ENCODE results near the gene ZNF750.

ZNF750 gene

DNA sequence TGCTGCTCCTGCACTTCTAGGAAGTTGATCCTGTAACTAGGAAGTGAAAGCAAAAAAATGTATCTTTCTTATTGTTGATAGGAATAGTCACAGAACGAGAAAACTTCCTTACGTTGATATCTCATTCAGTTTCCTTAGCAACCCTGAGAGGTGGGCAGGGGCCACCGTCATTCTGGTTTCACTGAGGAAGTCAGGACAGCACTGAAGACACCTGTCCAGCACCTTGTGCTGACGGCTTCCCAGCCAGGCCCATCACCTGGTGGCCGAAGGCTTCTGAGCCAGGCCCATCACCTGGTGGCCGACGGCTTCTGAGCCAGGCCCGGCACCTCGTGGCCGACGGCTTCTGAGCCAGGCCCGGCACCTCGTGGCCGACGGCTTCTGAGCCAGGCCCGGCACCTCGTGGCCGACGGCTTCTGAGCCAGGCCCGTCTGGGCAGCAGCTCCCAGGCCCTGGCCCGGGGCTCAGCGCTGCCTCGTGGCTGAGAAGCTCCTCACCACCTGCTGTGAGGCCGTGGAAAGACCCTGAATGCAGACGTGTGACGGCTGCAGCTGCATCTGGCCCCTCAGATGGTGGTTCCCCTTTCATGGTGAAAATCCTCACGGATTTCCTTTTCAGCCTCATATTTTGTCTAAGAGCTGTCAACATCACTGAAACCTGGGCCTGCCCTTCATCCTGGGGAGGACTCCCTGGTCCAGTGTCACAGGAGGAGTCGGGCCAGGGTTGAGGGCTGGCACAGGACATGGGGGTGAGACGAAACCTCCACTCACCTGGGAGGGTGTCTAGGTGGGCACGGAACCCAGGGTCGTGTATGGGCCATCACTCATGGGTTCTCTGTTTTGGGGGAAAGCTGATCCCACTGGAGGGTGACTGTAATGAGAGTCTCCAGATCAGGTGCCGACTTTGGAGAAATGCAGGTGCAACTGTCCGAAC is 33.0 kb upstream of the ZNF750 start:
- DNase-seq: peak in 1 of 2 donors; percentile 17

DNA sequence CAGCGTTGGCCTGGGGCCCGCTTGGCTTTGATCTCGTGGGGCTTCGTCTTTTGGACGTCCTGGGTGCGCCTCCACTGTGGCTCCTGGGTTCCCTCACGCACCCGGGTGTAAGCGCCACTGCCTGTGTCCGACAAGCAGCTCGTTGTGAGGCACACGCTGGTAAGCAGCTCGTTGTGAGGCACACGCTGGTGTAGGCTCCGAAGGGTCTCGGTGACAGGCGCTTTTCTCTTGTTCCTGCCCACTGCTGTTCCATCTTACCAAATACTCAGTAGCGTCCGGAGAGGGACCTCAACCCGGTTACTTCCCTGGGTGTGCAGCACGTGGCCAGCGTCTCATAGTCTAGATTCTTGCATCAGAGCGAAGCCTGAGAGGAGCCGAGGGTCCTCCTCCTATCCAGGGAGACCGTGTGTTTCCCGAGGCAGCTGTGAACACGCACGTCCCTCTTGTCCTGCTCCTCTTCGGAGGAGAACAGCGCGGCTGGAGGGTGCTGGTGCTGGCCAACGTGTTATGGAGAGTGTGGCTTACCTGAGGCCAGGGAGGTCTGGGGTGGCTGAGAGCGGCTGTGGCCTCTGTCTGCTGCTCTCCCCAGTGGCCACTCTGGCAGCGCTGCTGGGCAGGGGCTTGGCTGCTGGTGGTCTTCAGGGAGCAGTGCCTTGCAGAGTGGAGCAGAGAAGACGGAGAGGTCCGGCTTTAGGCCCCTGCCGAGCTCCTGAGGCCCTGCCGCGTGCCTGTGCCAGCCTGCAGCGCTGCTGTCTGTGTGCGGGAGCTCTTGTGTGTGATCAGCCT is 32.1 kb upstream of the ZNF750 start:
- no peak for DNase-seq

DNA sequence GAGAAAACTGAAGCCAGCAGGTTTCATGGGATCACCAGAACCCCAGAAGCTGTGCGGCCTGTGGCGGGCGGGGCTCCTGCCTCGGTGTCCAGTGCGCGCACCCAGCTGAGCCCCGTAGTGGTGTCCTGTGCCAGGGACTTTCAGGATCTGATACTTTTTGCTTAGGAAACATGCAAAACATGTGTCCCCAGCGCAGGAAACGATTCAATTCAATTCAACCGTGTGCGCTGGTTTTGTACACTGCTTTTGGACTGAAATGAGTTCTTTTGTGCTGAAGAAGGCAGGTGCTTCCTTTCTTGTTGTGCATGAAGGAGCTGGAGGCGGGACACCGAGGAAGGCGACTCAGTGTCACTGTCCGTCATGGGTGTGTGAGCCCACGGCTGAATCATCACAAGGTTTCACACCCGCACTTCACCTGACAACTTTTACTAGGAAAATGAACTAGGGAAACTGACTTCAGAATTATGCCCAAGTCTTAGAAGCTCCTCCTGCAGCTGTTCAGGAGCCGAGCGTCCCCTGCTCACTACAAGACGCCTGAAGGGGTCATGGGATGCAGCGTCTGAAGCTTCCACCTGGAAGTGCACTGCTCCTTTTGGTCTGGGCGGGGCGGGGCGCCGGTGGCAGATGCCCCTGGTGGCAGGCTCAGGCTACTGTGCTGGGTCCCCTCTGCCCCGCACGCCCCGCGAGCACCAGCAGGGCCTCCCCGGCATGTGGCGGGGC is 31.4 kb upstream of the ZNF750 start:
- peak in 1 of 2 donors; percentile 73 for DNase-seq

DNA sequence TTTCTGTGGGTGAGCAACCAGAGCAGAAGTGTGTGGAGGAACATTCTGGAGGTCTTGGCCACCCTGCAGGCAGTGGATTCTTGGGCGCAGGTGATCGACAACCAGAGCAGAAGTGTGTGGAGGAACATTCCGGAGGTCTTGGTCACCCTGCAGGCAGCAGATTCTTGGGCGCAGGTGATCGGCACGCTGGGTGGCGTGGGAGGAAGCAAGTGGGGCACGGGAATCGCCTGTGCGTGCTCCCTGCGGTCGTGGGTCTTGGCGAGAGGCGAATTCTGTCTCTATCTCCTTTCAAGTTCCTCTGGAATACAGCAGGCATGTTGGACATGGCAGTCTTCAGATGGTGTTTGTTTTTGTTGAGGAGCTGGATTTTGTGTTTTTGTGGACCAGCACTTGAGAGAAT is 30.7 kb upstream of the ZNF750 start:
- DNase-seq: no peak

DNA sequence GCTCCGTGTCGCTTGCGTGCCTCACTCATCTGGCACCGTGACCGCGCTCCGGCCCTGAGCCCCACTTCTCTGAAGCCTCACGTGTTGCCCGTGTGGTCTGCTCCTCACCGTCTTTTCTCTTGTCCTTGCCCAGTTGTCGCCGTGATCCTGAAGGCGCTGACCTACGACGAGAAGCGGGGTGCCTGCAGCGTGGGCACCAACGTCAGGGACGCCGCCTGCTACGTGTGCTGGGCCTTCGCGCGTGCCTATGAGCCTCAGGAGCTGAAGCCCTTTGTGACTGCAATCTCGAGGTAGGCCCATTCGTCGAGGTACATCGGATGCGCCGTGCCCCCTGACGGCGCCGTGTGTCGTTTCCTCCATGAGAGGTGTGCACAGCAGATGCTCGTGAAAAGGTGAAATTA is 30.3 kb upstream of the ZNF750 start:
- DNase-seq: no peak

DNA sequence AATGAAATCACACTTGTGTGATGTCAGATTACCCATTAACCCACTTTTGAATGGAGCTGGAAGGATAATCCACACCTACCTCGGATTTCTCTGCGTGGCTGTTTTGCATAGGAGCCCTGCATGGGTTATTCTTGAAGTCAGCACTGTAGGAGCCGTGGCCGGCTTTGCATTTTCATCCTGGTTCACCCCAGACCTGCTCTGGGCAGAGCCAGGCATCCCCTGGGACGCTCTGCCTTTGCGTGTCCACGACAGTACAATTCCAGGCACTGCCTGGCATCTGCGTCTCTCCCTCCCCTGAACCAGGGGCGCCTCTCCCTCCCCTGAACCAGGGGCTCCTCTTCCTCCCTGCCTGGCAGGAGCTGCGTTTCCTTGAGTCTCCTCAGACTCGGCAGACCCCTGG is 29.7 kb upstream of the ZNF750 start:
- no peak for DNase-seq

DNA sequence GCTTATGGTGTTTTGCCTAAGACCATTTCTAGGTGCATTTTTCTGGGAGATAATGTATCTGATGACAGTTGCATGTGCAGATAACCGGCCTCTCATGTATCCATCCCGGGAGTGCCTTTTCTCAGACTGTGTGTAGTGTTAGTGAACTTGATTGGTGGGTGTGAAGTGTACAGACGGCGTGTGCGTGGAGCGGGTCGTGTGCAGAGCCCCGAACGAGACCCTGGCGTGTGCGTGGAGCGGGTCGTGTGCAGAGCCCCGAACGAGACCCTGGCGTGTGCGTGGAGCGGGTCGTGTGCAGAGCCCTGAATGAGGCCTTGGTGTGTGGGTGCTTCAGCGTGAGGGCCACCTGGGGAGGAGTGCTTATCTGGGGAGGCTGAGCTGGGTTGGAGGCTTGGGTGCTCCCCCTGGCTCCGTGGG is 28.9 kb upstream of the ZNF750 start:
- DNase-seq: no peak

DNA sequence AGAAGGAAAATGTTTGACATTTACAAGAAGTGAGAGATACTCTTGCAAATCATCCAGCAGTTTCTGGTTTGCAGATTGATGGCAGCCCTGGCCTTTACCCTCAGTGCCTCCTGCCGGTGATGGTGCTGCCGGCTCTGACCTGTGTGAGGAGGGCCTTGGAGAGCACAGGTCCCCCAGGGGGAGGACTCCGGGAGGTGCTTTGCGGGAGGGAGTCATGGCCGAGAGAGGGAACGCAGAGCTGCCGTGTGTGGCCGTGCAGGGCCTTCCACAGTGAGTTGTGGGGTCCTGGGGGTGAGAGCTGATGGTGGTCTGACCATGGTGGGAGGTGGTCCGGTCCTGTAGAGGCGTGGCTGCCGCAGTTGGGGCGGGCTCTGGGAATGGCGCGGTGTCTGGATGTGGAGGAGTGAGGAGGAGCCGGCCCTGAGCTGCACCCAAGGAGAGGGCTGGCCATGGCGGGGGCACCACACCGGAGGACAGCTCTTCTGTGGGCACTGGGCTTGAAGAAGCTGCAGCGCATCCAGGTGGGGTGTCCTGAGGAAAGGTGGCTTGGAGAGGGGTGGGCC is 28.0 kb upstream of the ZNF750 start:
- no peak for DNase-seq

DNA sequence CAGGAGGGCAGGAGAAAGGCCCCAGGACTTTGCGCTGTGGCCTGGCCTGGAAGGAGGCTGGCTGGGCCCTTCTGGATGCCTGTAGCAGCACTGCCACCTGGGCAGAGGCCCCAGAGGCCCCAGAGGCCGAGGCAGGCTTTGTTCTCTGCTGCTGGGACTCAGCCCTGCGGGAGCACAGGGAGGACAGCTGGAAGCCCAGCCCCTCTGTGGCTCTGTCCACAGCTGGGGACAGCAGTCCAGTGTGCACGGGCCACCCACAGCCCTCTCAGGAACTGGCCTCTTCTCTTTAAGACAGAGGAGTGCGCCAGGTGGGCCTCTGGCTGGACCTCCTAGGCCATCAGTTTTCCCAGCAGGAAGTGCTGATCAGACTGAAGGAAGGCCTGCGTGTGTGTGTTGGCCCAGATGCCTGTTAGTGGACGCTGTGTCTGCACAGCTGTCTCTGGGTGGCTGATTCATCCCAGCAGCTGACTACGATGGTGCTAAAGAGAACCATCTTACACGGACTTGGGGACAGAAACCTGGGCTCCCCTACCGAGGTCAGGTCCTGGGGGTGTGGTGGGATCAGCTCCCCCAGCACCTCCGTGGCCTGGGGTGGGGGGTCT is 26.9 kb upstream of the ZNF750 start:
- no peak for DNase-seq

DNA sequence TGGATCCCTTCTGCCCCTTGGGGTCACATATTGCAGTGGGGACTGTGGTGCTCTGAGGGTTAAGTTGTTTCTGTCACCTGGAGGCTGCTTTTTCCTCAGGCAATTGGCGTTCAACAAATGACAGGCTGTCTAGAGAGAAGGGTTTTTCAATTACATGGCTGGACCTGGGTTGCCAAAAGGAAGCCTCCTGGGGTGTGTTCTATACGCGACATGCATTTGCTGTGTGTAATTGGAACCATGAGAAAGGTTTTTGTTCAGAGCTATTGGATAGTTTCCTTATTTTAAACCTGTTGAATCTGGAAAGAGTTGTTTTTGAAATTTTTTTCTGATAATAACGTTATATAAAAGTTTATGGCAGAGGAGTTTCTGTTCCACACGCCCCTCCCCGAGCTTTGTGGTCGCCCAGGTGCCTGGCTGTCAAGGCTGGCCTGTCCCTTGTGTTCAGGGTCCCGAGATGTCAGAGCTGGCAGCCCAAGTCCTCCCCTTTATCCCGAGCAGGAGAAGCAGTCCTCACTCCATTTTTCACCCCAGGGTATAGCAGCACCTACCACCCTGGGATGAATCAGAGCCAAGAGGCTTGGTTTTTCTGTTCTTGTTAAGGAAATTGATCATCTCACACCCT is 26.1 kb upstream of the ZNF750 start:
- DNase-seq: no peak

DNA sequence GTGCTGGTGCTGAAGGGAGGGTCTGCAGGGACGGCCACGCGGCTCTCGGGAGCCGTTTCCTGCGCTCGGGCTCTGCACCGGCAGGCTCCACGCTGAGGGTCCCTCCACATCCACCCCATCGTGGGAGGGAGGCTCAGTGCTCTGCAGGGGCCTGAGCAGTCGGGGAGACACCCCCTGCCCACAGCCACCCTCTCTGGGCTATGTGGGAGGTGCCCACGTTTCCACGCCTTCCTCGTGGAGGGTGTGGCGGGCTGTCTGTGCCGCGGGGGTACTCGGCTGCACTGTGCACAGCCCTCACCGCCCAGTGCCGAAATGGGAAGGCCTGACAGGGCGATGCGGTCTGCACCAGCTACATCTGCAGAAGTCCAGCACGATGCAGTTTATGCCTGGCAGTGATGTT is 25.5 kb upstream of the ZNF750 start:
- no peak for DNase-seq

DNA sequence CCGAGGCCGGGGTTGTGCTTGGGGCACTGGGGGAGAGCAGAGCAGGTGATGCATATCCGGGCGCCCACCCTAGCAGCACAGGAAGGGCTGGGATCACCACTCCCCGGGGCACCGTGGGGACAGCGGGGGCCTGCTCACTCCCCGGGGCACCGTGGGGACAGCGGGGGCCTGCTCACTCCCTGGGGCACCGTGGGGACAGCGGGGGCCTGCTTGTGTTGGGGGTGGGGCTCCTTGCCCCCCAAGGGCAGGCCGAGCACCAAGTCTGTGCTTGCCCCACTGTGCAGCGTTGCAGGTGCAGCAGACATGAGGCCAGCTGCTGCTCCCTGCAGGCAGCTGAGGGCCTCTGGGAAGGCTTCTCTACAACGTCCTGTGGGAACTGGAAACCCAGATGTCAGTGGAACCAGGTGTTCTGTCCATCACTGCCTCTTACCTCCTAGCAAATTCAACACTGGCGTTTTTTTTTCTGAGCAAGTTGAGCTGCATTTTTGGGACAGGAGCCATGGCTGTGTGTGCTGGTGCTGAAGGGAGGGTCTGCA is 25.0 kb upstream of the ZNF750 start:
- no peak for DNase-seq

DNA sequence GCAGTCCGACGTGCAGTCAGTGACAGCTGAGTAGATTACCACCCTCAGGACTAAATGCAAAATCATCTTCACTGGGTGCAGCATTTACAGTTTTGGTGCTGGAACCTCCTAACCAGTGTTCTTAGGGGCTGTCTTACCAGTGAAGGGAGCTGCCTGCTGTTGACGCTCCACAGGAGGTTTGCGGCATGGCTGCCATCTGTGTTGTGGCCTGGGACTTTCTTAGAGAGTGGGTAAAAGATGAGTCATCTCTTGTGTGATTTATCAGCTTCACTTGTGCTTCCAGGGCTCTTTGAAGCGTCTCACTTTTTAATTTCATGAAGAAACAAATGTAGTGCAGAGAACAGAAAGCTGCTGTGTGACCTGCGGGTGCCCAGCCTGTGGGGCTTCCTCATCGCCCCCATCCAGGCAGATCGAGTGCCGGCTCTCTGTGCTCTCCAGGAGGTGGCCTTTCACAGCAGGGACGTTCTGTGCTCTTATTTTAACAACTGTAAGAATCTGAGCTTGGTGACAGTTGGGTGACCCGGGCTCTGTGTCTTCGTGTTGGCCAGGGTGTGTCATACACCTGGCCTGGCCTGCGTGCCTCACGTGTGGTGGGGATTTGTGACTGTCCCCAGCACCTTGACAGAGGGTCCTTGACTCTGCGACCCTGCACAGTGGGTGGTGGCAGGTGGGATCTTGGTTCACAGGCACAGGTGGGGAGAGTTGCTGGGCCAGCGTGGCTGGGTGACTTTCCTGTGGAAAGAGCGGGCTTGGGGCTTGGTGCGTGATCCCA is 24.3 kb upstream of the ZNF750 start:
- peak in 1 of 2 donors; percentile 97 for DNase-seq

DNA sequence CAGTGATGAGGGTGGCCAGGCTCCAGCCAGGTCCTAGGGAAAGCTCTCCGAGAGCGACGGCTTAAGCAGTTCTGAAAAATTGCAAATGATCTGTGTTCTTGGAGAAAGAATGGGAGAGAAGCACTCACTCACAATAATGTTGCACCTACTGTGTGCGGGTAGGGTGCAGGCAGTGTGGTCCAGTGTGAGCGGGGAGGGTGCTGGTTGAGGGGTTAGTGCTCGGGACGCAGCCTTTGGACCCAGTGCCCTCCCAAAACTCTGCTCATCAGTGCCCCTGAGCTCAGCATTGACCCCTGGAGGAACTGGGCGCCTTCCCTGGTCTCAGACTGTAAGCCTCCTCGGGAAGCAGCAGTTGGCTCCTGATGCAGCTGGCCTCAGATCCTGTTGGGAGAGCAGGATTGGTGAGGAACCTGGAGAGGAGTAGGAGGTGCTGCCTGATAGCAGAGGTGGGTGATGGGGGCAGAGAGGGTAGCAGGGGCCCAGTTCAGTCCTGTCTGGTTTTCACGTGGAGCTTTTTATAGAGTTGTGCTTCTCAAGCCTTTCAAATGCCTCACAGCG is 23.6 kb upstream of the ZNF750 start:
- DNase-seq: no peak

DNA sequence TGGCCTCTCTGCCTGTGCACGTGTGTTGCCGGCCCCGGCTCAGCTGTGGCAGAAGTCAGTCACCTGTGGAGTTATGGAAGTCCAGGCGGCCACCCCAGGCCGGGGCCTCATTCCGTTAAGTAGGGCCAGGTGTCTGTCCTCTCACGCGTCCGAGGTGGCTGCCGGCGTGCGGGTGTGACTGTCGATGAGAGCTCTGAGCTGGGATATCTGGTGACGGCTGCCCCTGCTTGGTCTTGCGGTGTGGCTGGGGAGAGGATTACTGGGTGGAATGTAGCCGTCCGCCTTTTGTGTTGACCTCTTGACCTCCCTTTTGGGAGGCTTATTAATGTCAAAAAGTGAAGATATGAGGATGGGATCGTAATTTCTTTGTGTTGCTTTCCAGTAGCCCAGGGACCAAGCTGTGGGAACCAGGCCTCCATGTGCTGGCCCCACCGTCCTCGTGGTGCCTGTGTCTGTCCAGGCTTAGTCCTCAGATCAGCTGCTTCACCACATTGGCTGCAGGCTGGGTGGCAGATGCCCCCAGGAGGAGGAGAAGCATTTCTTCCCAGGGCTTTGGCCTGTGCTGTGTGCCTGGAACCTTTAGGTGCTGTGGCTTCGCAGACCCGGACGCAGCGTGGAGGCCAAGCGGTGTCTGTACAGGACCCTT is 23.0 kb upstream of the ZNF750 start:
- no peak for DNase-seq

DNA sequence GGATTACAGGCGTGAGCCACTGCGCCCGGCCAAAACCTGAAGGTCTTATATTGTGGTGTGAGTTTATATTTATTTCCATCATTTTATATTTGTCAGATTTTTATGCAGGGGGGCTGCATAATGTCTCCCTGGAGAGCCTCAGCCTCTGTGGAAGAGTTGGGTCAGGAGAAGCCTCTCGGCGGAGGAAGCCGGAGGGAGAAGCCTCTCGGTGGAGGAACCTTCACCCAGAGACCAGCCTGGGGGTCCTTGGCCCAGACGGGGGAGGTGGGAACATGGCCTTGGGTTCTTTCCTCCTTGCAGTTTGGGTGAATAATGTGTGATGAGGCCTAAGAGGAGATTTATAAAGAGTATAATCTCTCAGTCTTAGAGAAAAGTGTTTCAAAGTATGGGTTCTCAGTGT is 22.4 kb upstream of the ZNF750 start:
- no peak for DNase-seq

DNA sequence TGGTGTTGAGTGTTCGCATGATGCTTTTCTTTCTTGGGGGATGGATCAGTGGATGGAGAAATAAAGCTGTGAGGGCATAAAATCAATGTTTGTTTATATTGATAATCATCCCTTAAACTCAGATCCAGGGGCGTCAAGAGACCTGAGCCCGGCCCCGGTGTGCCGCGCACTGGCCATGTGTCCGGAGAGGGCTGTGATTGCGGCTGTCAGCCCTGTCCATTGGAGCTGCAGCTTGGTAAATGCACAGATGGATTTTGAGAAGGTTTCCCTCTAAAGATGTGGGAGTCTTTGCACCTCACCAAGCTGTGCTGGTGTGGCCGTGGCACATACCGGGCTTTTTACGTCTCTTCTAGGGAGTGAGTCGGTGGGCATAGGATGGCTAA is 21.6 kb upstream of the ZNF750 start:
- DNase-seq: no peak

DNA sequence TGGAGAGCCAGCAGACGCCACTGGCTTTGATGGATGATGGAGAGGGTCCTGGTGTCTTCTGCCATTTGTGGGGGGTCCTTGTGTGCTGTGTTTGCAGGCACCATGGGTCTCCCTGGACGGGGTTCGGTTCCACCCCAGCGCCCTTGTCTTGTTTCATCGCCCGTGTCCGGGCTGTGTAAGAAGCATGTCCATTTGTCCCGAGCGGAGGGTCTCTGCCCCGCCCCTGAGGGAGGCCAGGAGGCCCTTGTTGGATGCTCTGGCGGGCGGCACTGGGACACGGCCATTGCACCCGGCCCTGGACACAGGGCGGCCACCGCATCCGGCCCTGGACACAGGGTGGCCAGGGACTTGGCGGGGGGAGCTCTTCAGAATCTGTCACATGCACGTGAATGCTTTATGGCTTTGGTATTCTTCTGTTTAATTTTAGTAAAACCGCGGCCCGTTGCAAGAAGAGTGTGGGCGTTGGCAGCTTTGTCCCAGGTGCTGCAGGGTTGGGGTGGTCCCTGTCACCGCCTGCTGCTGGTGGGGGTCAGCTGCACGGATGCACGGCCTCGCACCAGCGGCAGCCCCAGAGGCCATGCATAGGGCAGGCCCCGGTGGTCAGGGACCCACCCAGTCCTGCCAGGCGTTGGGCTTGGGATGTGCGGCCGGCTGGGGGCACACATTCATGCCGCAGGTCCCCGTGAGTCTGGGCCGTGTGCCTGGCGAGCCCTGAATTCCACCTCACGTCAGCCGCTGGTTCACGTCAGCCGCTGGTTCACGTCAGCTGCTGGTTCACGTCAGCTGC is 21.0 kb upstream of the ZNF750 start:
- DNase-seq: no peak

Measured in bone marrow (tissue), 2 donors.